H1 (cell line): ENCODE measurements around the gene ACBD4.

Experiments used
- CTCF ChIP-seq, 3 experiments: IDR thresholded peaks; 1 replicate in 2 of 3; 2 replicates in 1 of 3; pipeline versions ENCODE4 v1.5.1 to v1.6.1; 2011; ENCODE audit warnings: low read length in 3 of 3, mild to moderate bottlenecking in 3 of 3, inconsistent platforms in 2 of 3, low read depth in 1 of 3, moderate library complexity in 1 of 3; ENCODE audit not compliant: insufficient read depth in 1 of 3; ENCODE audit errors: control extremely low read depth in 1 of 3
- TF ChIP-seq, protein P1 (sequence below): IDR thresholded peaks from 2 replicates; pipeline ENCODE4 v1.6.1; 2012; ENCODE audit warnings: inconsistent platforms

DNA sequence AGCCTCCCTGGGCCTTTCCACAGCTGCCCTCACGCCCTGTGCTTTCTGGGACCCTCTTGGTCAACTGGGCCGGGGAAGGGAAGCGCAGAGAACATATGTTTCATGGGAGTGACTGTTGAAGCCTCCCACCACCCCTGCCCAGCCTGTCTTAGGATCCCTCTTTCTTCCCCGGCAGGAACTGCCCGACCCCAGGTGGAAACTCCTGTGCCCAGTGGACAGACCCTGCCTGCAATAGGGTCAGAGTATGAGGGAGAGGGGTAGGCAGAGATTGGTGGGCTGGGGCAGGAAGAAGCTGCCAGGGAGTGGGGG lies 36.7 kb downstream of the ACBD4 start:
- no peak for TF ChIP-seq CTCF (IDR thresholded peaks at IDR 0.05; ENCODE audit: control extremely low read depth in 1 of 3, insufficient read depth in 1 of 3, low read depth in 1 of 3, low read length in 3 of 3)
- TF ChIP-seq, protein P1, sequence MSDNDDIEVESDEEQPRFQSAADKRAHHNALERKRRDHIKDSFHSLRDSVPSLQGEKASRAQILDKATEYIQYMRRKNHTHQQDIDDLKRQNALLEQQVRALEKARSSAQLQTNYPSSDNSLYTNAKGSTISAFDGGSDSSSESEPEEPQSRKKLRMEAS = no peak
